NCI-H1436 (cell line): ENCODE results near the gene HMGCS2.

ENCODE experiments used
- DNase-seq: peaks from one replicate; lab custom pipeline; 2025; lab: John Stamatoyannopoulos, UW

Gene HMGCS2

GRCh38 chr1:119768778-119769177, at the start of gene HMGCS2:
HMGCS2 (minus strand) TSS chr1:119768905; CDS start chr1:119768844, 61 bp downstream.
- DNase-seq, result no peak

- DNase-seq, result no peak
Observed at GRCh38 chr1:119818181-119818580, 49.5 kb upstream of the HMGCS2 start.

GRCh38 chr1:119816407-119816806, 47.7 kb upstream of the HMGCS2 start:
- DNase-seq, result no peak

GRCh38 chr1:119815928-119816327, 47.2 kb upstream of the HMGCS2 start:
- no peak for DNase-seq

GRCh38 chr1:119815361-119815760, 46.7 kb upstream of the HMGCS2 start:
- no peak for DNase-seq

- DNase-seq, result no peak
Observed at GRCh38 chr1:119814288-119814687, 45.6 kb upstream of the HMGCS2 start.

- no peak for DNase-seq
Observed at GRCh38 chr1:119811985-119812557, 43.4 kb upstream of the HMGCS2 start.

- no peak for DNase-seq
Observed at GRCh38 chr1:119811387-119811786, 42.7 kb upstream of the HMGCS2 start, which contains the start of gene REG4. REG4 (minus strand) TSS chr1:119811460; CDS start chr1:119808769, 2,691 bp downstream.

- peak; percentile 61 for DNase-seq
Observed at GRCh38 chr1:119808972-119809550, 40.4 kb upstream of the HMGCS2 start.

- DNase-seq, result no peak
Observed at GRCh38 chr1:119808491-119808890, 39.8 kb upstream of the HMGCS2 start.

- DNase-seq, result no peak
Observed at GRCh38 chr1:119806489-119806888, 37.8 kb upstream of the HMGCS2 start.

GRCh38 chr1:119805746-119806145, 37.0 kb upstream of the HMGCS2 start:
- no peak for DNase-seq

GRCh38 chr1:119805247-119805646, 36.5 kb upstream of the HMGCS2 start:
- DNase-seq, result no peak

GRCh38 chr1:119799599-119800177, 31.0 kb upstream of the HMGCS2 start:
- DNase-seq, result no peak

GRCh38 chr1:119799003-119799402, 30.3 kb upstream of the HMGCS2 start:
- DNase-seq, result no peak

- no peak for DNase-seq
Observed at GRCh38 chr1:119797606-119798005, 28.9 kb upstream of the HMGCS2 start.

GRCh38 chr1:119797162-119797561, 28.5 kb upstream of the HMGCS2 start:
- DNase-seq, result no peak

GRCh38 chr1:119795261-119796200, 26.8 kb upstream of the HMGCS2 start:
- no peak for DNase-seq

GRCh38 chr1:119794876-119795240, 26.2 kb upstream of the HMGCS2 start:
- no peak for DNase-seq

- no peak for DNase-seq
Observed at GRCh38 chr1:119794230-119794875, 25.6 kb upstream of the HMGCS2 start.

- DNase-seq, result no peak
Observed at GRCh38 chr1:119791377-119791776, 22.7 kb upstream of the HMGCS2 start.
